Measurements from ENCODE around the gene MBD2. TPM values are rescaled to one million over a fixed set of nuclear protein-coding genes. Genes with fewer than 3 reads are reported as not detected.

Gene MBD2
- total RNA-seq, 1 experiment from 2014 or later = 79.1 TPM

GRCh38 chr18:54117853-54118773, 106.4 kb downstream of the MBD2 start:
- RAD21 ChIA-PET (ENCODE audit: low non-redundant PET in 1 of 2, low total read pairs in 2 of 2, uncharacterized antibody in 2 of 2, unreplicated experiment in 2 of 2) = no interaction called here
- CTCF ChIA-PET = interaction anchor here (2.4 kb wide), 1 partner anchor 11 kb away, joined by 24 read pairs; no protein-coding TSS in a partner anchor
- no peak for DNase-seq (ENCODE audit: low read depth, low spot score)
- intact Hi-C loops (cut with micrococcal nuclease) = no loop called here
- no peaks in the 10 kb centered on the region for H3K36me3 ChIP-seq (ENCODE audit: control insufficient read depth in 1 of 2, insufficient read depth in 2 of 2, low read length in 2 of 2)
- H3K4me3 ChIP-seq (replicated peaks in 1 of 2; ENCODE audit: low read depth in 1 of 2, low read length in 2 of 2) = no peak overlapping the region
- H2AFZ ChIP-seq (ENCODE audit: low read depth, low read length, poor library complexity, severe bottlenecking) = no peak overlapping the region
- no TSS peak for BruUV-seq (replicated peaks)
- H3K9ac ChIP-seq (ENCODE audit: low read length) = no peak overlapping the region
- H3K27me3 ChIP-seq (ENCODE audit: insufficient read depth, low read length) = no peaks in the 10 kb centered on the region
- POLR2A ChIA-PET = no interaction called here
- no peak overlapping the region for H3K27ac ChIP-seq (ENCODE audit: low read depth, low read length)
- H3K79me2 ChIP-seq (ENCODE audit: insufficient read depth, low read length) = no peaks in the 10 kb centered on the region
- H3K4me2 ChIP-seq (ENCODE audit: low read length) = no peak overlapping the region
- no peaks in the 10 kb centered on the region for H3K9me3 ChIP-seq (ENCODE audit: control insufficient read depth in 1 of 2, insufficient read depth in 1 of 2, low read depth in 1 of 2, low read length in 2 of 2)
- no peak for TF ChIP-seq RAD21 (IDR thresholded peaks at IDR 0.05; ENCODE audit: low read depth)
- no peak for TF ChIP-seq MAX (IDR thresholded peaks at IDR 0.05)
- TF ChIP-seq CTCF (IDR thresholded peaks at IDR 0.05 in 2 of 3, conservative IDR thresholded peaks at IDR 0.05 in 1 of 3; ENCODE audit: borderline replicate concordance in 1 of 3, insufficient read depth in 1 of 3, low read depth in 2 of 3, low read length in 2 of 3) = no peak
- no peak for TF ChIP-seq CBX3 (IDR thresholded peaks at IDR 0.05; ENCODE audit: low read depth)
- no peak for TF ChIP-seq TCF7L2 (IDR thresholded peaks at IDR 0.05; ENCODE audit: borderline replicate concordance, extremely low read depth, insufficient read depth, insufficient read length)
- no peak for TF ChIP-seq POLR2AphosphoS5 (IDR thresholded peaks at IDR 0.05; ENCODE audit: low read depth, low read length)
- TF ChIP-seq CEBPB (IDR thresholded peaks at IDR 0.05; ENCODE audit: low read depth) = no peak
- TF ChIP-seq SP1 (IDR thresholded peaks at IDR 0.05; ENCODE audit: low read depth) = no peak
- no peak for TF ChIP-seq ZNF274 (IDR thresholded peaks at IDR 0.05; ENCODE audit: low read depth, low read length)
- TF ChIP-seq SRF (IDR thresholded peaks at IDR 0.05; ENCODE audit: low read depth) = no peak
- no peak for TF ChIP-seq SIN3A (IDR thresholded peaks at IDR 0.05; ENCODE audit: low read depth)
- no peak for TF ChIP-seq EGR1 (IDR thresholded peaks at IDR 0.05; ENCODE audit: low read depth)
- TF ChIP-seq ELF1 (IDR thresholded peaks at IDR 0.05; ENCODE audit: borderline replicate concordance, low read depth) = no peak
- no peak for TF ChIP-seq FOSL1 (IDR thresholded peaks at IDR 0.05; ENCODE audit: low read depth)
- TF ChIP-seq JUND (IDR thresholded peaks at IDR 0.05) = no peak
- ATAC-seq = no peak
- no peaks in the 10 kb centered on the region for H4K20me1 ChIP-seq (ENCODE audit: insufficient read depth)
- H3K4me1 ChIP-seq (ENCODE audit: control insufficient read depth in 1 of 2, insufficient read depth in 2 of 2, low read length in 2 of 2) = peaks cover 0 to 6% of the 10 kb centered on the region in 2 experiments; a peak in 1 of 4 replicates
- H3K9me2 ChIP-seq (ENCODE audit: insufficient read depth) = no peaks in the 10 kb centered on the region

Measured in HCT116 (cell line).